NCI-H2107 (cell line): ENCODE data around the gene ANKRD49.
"Not testable (repeated sequence)": the region's sequence is repeated elsewhere in the genome, so short reads cannot be mapped to it uniquely, and the experiment has no call there.

ENCODE experiments used
- DNase-seq: peaks from one replicate; lab custom pipeline; 2025; lab: John Stamatoyannopoulos, UW

The ANKRD49 gene

DNA sequence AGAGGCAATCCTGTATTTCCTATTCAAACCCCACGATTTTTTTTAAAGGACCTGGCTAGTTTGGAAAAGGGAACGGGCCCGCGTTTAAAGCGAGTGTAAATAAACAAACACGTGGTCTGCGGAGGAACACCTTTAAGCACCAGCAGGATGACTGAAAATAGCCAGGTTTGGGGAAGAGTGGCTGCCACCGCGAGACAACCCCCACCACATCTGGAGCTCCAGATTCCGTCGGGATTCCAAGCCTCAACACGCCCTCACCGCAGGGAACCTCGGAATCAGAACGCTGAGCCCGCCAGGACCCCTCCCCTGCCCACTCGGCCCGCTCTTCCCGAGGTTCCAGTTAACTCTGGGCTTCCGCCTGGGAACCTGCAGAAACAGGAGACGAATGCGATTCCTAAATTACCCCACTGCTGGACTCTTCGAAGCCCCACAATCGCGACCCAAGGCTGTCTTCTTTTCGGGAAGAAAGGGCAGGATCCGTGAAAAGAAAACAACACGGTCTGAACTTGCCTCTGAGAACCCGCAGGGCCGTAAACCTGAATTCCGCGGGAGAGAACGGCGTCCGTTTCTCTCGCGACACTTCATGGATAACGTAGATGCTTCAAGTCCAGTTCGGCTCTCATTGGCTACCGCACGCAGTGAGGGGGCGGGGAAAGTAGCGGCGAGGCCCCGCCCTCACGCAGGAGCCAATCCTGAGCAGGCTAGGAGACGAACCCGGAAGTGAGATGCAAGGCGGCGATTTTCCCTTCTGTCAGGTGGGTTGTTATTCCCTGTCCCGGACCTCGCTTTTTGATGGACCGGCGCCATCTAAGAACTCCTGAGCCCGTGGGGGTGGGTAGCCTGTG lies at the start of gene ANKRD49, which contains the start of gene MRE11:
ANKRD49 (plus strand) TSS at position 704 of the 845 bp plus-strand sequence. CDS start 2,710 bp downstream, outside the sequence.
MRE11 (minus strand) TSS at position 564 of the 845 bp plus-strand sequence. CDS start 1,043 bp downstream, outside the sequence.
- peak; percentile 93 for DNase-seq

DNA sequence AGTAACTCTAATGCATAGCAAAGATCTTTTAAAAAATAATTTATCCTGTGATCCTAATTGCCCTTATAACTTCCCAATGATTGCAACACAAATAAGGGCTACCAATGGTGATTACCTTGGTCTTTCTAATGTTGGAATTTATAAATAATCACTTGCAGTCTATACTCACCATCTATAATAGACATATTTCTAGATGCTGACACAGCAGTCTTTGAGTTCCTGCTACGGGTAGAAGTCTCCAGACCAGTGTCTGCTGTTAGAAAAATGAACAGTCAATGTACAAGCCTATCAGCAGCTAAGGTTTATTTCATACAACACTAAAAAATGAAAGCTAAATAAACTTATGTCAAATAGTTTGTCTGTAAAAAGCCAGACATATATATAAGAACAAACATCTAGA lies 48.1 kb upstream of the ANKRD49 start:
- DNase-seq, result no peak

GRCh38 chr11:94447149-94447548 lies 46.6 kb upstream of the ANKRD49 start:
- DNase-seq, result no peak

DNA sequence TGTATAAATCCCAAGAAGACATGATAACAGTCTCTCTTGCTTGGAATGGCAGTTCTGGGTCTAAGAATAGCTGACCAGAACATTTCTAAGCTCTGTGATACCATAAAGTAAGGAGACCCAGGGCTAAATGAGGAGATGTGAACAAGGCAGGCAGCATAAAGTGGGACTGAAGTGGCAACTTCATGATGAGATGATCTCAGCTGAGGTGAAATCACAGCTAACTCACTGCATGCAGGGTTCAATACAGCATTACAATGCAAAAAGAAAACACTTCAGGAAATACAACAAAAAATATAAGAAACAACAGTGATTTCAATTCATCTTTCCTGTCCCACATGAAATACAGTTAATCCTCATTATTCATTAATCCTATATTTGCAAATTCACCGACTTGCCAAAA lies 44.8 kb upstream of the ANKRD49 start:
- DNase-seq, result no peak

DNA sequence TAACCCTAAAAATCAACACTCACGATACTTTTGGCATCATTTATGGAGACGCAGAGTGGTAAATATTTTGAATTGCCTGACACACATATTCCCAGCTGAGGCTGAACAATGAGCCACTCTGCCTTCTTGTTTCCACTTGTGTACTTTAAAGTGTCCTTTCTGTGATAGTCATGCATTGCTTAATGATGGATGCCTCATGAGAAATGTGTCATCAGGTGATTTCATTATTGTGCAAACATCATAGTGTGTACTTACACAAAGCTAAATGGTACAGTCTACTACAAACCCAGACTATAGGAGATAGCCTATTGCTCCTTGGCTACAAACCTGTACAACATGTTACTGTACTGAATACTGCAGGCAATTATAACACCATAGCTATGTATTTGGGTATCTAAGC lies 44.3 kb upstream of the ANKRD49 start:
- DNase-seq, result no peak

DNA sequence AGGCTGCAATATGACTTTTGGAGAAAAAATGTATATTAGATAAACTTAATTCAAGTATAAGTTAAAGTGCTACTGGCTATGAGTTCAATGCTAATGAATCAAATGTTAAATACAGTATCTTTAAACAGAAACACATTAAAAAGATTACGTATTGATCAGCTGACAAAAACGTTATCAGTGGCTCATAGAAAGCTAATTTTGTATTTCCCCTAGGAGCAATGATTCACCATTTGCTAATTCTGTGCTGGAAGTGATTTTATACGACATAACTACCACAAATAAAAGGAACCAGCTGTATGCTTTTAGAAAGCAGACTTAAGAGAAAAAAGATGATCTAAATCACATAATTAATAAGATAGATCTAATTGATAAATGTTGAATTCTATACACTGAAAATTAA lies 43.7 kb upstream of the ANKRD49 start:
- DNase-seq, result no peak

DNA sequence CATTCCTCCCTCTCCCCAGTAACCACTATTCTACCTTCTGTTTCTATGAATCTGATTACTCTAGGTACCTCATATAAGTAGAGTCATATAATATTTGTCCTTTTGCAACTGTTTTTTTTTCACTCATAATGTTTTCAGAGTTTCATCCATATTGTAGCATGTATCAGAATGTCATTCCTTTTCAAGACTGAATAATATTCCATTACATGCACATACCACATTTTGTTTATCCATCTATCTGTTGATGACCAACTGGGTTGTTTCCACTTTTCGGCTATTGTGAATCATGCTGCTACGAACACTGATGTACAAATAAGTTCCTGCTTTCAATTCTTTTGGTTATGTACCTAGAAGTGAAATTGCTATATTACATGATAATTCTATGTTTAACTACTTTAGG lies 40.8 kb upstream of the ANKRD49 start:
- DNase-seq, result no peak

DNA sequence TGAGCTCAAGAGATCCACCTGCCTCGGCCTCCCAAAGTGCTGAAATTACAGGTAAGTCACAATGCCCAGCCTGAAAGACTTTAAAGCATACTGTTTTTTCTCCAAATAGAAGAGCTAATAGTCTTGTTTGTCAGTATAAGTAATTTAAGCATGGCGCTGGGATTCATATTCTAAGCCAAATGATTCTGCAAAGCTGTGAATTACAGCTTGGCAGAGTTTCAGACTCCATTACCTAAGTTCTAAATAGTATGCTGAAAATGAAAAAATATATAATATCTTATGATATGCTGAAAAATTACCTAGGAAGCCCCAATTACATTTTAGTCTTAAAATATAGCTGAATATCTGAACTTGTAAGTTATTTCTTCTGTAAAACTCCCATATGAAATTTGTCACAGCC lies 39.5 kb upstream of the ANKRD49 start:
- DNase-seq, result no peak

DNA sequence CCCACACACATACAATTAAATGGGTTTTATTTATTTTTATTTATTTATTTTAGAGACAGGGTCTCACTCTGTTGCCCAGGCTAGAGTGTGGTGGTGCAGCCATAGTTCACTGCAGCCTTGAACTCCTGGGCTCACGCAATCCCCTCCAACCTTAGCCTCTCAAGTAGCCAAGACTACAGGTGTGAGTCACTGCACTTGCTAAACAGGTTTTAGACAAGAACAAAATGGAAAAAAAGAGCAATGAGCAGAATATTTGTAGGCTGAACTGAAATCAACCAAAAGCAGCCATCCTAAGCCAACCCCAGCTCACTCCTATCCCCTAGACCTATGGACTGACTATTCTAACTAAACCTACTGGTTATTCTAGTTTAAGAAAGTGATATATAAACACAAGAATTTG lies 37.9 kb upstream of the ANKRD49 start:
- DNase-seq, result no peak

DNA sequence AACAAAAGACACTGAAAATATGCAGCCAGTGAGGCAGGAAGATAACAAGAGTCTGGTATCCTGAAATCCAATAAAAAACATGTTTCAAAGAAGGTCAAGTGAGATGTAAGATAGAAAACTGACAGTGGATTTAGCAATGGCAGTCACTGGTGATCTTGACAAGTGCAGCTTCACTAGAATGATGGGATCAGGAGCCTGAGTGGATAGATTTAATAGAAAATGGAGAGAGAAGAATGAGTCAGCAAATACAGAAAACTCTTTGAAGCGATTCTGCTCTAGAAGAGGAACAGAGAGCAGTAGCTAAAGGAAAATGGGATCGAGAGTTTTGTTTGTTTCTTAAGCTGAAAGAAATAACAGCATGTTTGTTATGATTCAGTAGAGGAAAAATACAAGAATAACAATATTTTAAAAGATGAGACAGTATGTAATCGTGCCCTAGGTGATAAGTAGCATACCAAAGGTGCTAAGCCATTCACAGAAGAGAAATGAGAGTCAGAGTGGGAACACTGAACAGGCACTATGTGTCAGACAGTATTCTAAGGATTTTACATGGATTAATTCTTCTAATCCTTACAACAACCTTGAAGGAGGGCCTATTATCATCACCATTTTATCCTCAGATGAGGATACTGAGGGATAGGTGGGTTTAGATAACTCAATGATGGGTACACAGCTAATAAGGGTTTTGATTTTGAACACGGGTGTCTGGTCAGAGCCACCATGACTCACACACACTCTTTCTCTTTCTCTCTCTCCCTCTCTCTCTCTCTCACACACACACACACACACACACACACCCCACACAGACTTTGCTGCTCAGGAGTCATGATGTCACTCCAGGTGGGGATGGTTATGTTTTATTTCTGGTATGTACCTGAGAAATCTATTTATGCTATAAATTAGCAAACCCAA lies 36.4 kb upstream of the ANKRD49 start:
- no peak for DNase-seq

GRCh38 chr11:94459576-94459975 lies 34.2 kb upstream of the ANKRD49 start:
- DNase-seq, result no peak

GRCh38 chr11:94469416-94469815 lies 24.4 kb upstream of the ANKRD49 start:
- no peak for DNase-seq

DNA sequence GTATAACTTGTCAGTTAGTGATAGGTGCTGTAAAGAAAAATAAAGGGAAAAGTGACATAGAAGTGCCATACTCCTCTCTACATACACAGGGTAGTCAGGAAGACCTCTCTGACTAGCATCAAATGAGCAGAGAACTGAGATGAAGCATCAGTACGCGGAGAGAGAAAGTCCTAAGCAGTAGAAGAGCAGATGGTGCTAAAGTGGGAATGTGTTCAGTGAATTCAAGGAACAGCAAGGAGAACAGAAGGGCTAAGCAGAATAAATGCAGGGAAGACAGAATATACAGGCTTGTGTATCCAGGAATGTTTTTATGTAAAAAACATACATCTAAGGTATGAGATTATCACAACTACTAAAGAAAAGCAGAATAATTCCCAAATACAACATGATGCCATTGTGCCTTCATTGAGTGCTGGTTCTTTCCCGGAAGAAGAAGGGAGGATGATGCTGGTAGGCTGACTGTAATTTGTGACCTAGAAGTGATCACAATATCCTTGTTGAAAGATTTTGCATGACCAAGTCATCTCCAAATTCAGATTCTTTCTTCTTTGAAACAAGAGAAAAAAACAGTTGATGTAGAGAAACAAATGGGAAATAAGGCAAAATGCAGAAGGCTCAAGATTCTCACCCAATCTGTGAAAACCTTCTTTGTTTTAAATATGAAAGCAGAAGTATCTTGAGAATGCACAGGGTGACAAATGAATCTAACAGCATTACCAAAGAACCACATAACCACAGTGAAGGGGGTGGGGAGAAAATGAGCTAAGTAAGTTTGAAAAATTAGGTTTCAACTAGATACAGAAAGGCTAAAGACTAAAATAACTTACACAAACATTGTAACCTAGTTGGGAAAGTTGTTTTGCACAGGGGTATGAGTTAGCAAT lies 20.6 kb upstream of the ANKRD49 start:
- DNase-seq, result no peak

GRCh38 chr11:94477624-94478023 lies 16.2 kb upstream of the ANKRD49 start:
- no peak for DNase-seq

GRCh38 chr11:94481342-94481741 lies 12.4 kb upstream of the ANKRD49 start:
- no peak for DNase-seq

- no peak for DNase-seq
Observed at GRCh38 chr11:94486068-94486467, 7.7 kb upstream of the ANKRD49 start.

DNA sequence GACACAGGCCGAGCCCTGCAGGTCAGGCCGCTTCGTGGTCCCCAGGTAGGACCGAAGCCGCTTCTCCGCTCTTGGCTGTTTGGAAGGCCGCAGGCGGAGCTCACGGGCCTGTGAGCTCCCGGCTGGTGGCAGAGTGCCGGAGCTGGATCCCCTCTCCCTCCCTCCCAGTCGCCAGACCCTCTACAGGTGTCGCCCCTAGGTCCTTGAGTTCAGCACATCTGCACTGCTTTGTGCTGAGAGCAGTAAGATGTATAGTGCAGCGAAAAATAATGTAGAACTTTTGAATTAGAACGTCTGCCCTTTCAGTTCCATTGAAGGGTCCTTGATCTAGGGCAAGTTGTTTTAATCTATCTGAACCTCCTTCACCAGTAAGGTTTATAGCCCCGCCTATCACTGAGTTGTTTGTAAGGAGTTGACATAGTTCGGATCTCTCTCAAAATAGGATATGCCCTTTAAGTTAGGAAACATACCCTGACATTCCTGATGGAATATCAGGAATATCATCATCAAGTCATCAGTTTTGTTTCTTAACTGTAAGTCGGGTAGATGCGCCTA lies 419 bp downstream of the ANKRD49 start:
- no peak for DNase-seq

DNA sequence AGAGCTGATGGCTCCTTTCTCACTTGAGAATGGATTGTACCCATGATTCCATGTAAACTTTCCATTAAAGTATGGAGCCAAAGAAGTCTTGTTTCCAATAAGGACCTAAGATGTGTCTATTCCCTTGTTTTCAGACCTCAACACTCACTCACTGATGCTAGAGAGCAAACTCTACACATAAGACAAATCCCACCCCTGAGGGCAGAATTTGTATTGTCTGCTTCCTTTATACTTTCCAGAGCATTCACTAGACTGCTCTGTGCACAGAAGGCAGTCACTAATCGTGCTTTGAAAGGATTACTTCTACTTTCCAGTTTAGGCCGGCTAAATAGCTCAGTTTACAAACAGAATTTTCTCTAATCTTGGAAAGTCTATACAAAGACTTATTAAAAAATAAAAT lies 6.4 kb downstream of the ANKRD49 start:
- DNase-seq, result no peak

DNA sequence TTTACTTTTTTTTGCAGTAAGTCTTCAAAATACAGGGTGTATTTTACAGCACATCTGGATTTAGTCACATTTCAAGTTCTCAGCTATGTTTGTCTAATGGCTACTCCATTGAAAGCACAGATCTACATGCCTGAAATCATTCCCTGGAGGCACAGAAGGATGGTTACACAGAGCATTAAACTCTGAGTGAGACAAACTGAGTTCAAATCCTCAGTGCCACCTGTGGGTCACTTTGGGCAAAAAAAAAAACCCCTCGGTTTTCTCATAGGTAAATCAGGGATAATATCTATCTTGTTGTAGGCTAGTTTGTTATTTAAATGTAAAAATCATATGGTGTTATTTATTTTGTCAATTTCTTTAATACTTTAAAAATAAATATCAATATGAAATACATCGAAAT lies 7.7 kb downstream of the ANKRD49 start:
- DNase-seq, result no peak

DNA sequence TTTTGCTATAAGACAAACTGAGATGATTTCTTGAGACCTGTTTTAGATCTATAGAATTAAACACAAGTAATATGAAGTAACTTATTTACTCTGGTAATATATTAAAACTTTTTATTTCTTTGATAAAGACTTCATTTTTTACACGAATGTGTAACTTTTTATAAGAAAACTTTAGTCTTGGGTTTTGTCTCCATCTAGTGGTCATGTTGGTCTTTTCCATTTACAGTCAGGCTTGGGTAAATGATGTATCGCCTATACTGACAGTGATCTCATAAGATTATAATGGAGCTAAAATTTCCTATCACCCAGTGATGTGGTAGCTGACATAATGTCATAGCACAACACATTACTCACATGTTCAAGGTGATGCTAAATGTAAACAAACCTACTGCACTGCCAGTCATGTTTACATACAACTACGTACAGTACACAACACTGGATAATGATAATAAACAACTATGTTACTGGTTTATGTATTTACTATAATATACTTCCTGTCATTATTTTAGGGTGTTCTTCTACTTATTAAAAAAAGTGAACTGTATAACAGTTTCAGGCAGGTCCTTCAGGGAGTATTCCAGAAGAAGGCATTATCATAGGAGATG lies 11.0 kb downstream of the ANKRD49 start:
- no peak for DNase-seq

GRCh38 chr11:94506513-94506912 lies 12.7 kb downstream of the ANKRD49 start:
- not testable (repeated sequence) for DNase-seq
